Measurements from ENCODE around the gene SUN1.
A peak's percentile ranks its signal among the peaks of the same experiment; 100 is the strongest.

SUN1 gene

DNA sequence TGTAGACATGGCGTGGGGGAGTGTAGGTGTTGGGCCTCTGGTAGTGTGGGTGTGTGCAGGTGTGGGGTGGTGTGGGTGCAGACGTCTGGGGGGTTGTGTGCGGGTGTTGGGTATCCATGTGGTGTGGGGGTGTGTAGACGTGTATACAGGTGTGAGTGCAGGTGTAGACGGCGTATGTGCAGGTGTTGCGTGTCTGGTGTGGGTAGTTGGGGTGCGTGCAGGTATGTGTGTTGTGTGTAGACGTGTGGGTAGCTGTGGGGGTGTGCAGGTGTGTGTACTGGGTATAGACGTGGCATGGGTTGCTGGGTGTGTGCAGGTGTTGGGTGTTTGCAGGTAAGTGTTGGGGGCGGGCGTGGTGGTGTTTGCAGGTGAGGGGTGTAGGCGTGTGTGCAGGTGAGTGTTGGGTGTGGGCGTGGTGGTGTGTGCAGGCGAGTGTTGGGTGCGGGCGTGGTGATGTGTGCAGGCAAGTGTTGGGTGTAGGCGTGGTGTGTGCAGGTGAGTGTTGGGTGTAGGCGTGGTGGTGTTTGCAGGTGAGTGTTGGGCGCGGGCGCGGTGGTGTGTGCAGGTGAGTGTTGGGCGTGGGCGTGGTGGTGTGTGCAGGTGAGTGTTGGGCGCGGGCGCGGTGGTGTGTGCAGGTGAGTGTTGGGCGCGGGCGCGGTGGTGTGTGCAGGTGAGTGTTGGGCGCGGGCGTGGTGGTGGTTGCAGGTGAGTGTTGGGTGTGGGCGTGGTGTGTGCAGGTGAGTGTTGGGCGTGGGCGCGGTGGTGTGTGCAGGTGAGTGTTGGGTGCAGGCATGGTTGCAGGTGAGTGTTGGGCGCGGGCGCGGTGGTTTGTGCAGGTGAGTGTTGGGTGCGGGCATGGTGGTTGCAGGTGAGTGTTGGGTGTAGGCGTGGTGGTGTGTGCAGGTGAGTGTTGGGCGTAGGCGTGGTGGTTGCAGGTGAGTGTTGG, 60.6 kb downstream of the SUN1 start (continued):
- TF ChIP-seq ZNF623 (tag by site-specific recombination; IDR thresholded peaks at IDR 0.05) = no peak
- peak; percentile 96 for TF ChIP-seq KLF8 (tag by site-specific recombination; IDR thresholded peaks at IDR 0.05)
- TF ChIP-seq GFI1B (tag by site-specific recombination; IDR thresholded peaks at IDR 0.05) = no peak
- TF ChIP-seq ZNF768 (tag by site-specific recombination; IDR thresholded peaks at IDR 0.05) = no peak
- TF ChIP-seq ZEB2 (tag by site-specific recombination; IDR thresholded peaks at IDR 0.05) = peak; percentile 93
- TF ChIP-seq, protein P1, sequence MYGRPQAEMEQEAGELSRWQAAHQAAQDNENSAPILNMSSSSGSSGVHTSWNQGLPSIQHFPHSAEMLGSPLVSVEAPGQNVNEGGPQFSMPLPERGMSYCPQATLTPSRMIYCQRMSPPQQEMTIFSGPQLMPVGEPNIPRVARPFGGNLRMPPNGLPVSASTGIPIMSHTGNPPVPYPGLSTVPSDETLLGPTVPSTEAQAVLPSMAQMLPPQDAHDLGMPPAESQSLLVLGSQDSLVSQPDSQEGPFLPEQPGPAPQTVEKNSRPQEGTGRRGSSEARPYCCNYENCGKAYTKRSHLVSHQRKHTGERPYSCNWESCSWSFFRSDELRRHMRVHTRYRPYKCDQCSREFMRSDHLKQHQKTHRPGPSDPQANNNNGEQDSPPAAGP (tag by site-specific recombination; IDR thresholded peaks at IDR 0.05) = no peak
- no peak for TF ChIP-seq KLF9 (tag by site-specific recombination; IDR thresholded peaks at IDR 0.05; ENCODE audit: low read depth)
- TF ChIP-seq ZNF621 (tag by site-specific recombination; IDR thresholded peaks at IDR 0.05) = no peak
- TF ChIP-seq ZNF132 (tag by site-specific recombination; IDR thresholded peaks at IDR 0.05; ENCODE audit: borderline replicate concordance) = no peak
- peak; percentile 95 for TF ChIP-seq ZFHX2 (tag by site-specific recombination; conservative IDR thresholded peaks at IDR 0.05)

DNA sequence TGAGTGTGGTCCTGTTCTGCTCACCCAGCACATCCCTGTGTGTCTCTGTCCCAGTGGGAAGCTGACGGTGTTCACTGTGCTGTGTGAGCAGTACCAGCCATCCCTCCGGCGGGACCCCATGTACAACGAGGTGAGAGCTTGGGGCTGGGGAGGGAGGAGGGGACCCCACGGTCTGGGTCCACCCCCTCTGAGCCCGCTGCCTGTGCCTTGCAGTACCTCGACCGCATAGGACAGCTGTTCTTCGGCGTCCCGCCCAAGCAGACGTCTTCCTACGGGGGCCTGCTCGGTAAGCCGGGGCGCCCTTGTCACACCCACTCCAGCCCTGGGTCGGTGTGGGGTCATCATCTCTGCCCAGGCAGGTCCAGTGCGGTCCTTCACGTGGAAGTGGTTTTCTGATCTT, 61.4 kb downstream of the SUN1 start:
- ChIA-PET CTCF (no interaction called here), POLR2A (no interaction called here)
- no peak for TF ChIP-seq ZNF830 (tag by site-specific recombination; IDR thresholded peaks at IDR 0.05; ENCODE audit: low read depth)
- no peak overlapping the region for H3K4me3 ChIP-seq (ENCODE audit: low read depth, low read length)
- no peaks in the 10 kb centered on the region for H3K4me1 ChIP-seq (ENCODE audit: control insufficient read depth, insufficient read depth, low read length)
- no peak overlapping the region for H3K27ac ChIP-seq (ENCODE audit: extremely low read depth, low read depth, low read length)
- peaks cover 13 to 78% of the 10 kb centered on the region in 2 experiments; a peak in 2 of 3 replicates for H3K36me3 ChIP-seq (ENCODE audit: control insufficient read depth in 2 of 2, insufficient read depth in 1 of 2, low read length in 2 of 2)
- no peaks in the 10 kb centered on the region for H3K9me3 ChIP-seq (ENCODE audit: control insufficient read depth, insufficient read depth, low read depth, low read length)

DNA sequence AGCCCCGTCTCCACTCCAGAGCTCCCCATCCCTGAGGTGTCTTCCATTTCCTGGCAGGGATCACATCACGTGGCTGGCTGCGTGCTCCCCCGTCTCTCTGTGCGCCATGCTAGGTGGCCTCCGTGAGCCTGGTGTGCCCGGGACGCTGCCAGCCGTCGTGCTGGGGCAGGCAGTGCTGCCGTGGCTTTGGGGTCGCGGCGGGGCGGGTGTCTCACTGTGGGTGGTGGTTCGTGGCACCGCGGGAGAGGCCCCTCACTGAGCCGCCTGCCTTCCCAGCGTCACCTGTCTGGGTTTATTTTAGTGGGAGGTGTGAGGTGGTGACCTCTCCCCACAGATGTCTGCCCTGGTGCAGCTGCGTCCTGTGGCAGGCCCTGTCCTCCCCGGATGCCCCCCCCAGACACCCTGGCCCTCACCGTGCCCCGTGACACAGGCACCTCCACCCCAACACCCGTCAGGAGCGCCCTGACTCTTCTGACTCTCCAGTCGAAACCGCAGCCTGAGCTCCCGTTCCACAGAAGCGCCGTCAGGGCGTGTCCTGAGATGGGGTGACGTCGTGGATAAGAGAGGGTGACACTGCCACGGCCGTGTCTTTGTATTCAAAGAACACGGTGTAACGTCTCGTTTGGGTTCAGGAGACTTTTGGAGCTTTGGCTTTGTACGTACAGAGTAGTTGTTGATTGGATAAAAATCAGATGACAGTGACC, 62.0 kb downstream of the SUN1 start:
- peaks cover 13 to 72% of the 10 kb centered on the region in 2 experiments; a peak in 2 of 3 replicates for H3K36me3 ChIP-seq (ENCODE audit: control insufficient read depth in 2 of 2, insufficient read depth in 1 of 2, low read length in 2 of 2)
- H3K27ac ChIP-seq (ENCODE audit: extremely low read depth, low read depth, low read length) = no peak overlapping the region
- ChIA-PET CTCF (no interaction called here), POLR2A (no interaction called here)
- no peak overlapping the region for H3K4me3 ChIP-seq (ENCODE audit: low read depth, low read length)
- no peaks in the 10 kb centered on the region for H3K4me1 ChIP-seq (ENCODE audit: control insufficient read depth, insufficient read depth, low read length)
- H3K9me3 ChIP-seq (ENCODE audit: control insufficient read depth, insufficient read depth, low read depth, low read length) = no peaks in the 10 kb centered on the region
- TF ChIP-seq, protein P2, sequence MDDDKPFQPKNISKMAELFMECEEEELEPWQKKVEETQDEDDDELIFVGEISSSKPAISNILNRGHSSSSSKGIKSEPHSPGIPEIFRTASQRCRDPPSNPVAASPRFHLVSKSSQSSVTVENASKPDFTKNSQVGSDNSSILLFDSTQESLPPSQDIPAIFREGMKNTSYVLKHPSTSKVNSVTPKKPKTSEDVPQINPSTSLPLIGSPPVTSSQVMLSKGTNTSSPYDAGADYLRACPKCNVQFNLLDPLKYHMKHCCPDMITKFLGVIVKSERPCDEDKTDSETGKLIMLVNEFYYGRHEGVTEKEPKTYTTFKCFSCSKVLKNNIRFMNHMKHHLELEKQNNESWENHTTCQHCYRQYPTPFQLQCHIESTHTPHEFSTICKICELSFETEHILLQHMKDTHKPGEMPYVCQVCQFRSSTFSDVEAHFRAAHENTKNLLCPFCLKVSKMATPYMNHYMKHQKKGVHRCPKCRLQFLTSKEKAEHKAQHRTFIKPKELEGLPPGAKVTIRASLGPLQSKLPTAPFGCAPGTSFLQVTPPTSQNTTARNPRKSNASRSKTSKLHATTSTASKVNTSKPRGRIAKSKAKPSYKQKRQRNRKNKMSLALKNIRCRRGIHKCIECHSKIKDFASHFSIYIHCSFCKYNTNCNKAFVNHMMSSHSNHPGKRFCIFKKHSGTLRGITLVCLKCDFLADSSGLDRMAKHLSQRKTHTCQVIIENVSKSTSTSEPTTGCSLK (tag by site-specific recombination; IDR thresholded peaks at IDR 0.05) = no peak
- TF ChIP-seq HOXD13 (CRISPR knock-in tag; IDR thresholded peaks at IDR 0.05; ENCODE audit: borderline replicate concordance) = no peak
- no peak for TF ChIP-seq ZFP3 (tag by site-specific recombination; IDR thresholded peaks at IDR 0.05; ENCODE audit: low read depth)
- TF ChIP-seq, protein P3, sequence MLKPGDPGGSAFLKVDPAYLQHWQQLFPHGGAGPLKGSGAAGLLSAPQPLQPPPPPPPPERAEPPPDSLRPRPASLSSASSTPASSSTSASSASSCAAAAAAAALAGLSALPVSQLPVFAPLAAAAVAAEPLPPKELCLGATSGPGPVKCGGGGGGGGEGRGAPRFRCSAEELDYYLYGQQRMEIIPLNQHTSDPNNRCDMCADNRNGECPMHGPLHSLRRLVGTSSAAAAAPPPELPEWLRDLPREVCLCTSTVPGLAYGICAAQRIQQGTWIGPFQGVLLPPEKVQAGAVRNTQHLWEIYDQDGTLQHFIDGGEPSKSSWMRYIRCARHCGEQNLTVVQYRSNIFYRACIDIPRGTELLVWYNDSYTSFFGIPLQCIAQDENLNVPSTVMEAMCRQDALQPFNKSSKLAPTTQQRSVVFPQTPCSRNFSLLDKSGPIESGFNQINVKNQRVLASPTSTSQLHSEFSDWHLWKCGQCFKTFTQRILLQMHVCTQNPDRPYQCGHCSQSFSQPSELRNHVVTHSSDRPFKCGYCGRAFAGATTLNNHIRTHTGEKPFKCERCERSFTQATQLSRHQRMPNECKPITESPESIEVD (tag by site-specific recombination; IDR thresholded peaks at IDR 0.05) = no peak
- no peak for TF ChIP-seq ZNF138 (tag by site-specific recombination; IDR thresholded peaks at IDR 0.05; ENCODE audit: borderline replicate concordance)
- TF ChIP-seq ZNF747 (tag by site-specific recombination; IDR thresholded peaks at IDR 0.05) = no peak
- TF ChIP-seq, protein P4, sequence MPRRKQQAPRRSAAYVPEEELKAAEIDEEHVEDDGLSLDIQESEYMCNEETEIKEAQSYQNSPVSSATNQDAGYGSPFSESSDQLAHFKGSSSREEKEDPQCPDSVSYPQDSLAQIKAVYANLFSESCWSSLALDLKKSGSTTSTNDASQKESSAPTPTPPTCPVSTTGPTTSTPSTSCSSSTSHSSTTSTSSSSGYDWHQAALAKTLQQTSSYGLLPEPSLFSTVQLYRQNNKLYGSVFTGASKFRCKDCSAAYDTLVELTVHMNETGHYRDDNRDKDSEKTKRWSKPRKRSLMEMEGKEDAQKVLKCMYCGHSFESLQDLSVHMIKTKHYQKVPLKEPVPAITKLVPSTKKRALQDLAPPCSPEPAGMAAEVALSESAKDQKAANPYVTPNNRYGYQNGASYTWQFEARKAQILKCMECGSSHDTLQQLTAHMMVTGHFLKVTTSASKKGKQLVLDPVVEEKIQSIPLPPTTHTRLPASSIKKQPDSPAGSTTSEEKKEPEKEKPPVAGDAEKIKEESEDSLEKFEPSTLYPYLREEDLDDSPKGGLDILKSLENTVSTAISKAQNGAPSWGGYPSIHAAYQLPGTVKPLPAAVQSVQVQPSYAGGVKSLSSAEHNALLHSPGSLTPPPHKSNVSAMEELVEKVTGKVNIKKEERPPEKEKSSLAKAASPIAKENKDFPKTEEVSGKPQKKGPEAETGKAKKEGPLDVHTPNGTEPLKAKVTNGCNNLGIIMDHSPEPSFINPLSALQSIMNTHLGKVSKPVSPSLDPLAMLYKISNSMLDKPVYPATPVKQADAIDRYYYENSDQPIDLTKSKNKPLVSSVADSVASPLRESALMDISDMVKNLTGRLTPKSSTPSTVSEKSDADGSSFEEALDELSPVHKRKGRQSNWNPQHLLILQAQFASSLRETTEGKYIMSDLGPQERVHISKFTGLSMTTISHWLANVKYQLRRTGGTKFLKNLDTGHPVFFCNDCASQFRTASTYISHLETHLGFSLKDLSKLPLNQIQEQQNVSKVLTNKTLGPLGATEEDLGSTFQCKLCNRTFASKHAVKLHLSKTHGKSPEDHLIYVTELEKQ (tag by site-specific recombination; IDR thresholded peaks at IDR 0.05; ENCODE audit: borderline replicate concordance) = no peak
- TF ChIP-seq, protein P5, sequence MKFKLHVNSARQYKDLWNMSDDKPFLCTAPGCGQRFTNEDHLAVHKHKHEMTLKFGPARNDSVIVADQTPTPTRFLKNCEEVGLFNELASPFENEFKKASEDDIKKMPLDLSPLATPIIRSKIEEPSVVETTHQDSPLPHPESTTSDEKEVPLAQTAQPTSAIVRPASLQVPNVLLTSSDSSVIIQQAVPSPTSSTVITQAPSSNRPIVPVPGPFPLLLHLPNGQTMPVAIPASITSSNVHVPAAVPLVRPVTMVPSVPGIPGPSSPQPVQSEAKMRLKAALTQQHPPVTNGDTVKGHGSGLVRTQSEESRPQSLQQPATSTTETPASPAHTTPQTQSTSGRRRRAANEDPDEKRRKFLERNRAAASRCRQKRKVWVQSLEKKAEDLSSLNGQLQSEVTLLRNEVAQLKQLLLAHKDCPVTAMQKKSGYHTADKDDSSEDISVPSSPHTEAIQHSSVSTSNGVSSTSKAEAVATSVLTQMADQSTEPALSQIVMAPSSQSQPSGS (tag by site-specific recombination; IDR thresholded peaks at IDR 0.05; ENCODE audit: low read depth) = no peak
- TF ChIP-seq ZNF549 (tag by site-specific recombination; IDR thresholded peaks at IDR 0.05) = no peak
- TF ChIP-seq EGR2 (tag by site-specific recombination; IDR thresholded peaks at IDR 0.05; ENCODE audit: low read depth) = no peak

All from HEK293 (cell line).